GM18861 (cell line): ENCODE data around the gene CERT1.
"Not testable (repeated sequence)": the region's sequence is repeated elsewhere in the genome, so short reads cannot be mapped to it uniquely, and the experiment has no call there.

Source experiments
- ATAC-seq: cut with Tn5 transposase; IDR thresholded peaks from one replicate; pipeline ENCODE4 v1.9.1; 2021; ENCODE audit not compliant: unreplicated experiment

Gene CERT1

DNA sequence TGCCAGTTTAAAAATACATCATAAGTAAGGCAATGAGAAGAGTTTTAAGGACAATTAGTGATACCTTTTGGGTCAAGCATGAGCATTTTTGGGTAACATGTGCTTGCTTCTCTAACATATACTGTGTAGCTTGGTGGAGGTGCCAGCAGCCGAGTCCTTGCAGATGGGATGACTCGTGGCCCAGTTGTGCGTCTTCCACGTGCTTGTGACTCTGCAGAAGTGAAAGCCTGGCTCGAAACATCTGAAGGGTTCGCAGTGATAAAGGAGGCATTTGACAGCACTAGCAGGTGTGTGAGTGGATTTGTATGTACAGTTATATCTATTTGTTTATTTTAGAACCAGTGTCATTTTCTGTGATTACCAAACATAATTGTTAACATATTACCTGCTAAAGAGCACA is 156.2 kb downstream of the CERT1 start:
- ATAC-seq: no peak

DNA sequence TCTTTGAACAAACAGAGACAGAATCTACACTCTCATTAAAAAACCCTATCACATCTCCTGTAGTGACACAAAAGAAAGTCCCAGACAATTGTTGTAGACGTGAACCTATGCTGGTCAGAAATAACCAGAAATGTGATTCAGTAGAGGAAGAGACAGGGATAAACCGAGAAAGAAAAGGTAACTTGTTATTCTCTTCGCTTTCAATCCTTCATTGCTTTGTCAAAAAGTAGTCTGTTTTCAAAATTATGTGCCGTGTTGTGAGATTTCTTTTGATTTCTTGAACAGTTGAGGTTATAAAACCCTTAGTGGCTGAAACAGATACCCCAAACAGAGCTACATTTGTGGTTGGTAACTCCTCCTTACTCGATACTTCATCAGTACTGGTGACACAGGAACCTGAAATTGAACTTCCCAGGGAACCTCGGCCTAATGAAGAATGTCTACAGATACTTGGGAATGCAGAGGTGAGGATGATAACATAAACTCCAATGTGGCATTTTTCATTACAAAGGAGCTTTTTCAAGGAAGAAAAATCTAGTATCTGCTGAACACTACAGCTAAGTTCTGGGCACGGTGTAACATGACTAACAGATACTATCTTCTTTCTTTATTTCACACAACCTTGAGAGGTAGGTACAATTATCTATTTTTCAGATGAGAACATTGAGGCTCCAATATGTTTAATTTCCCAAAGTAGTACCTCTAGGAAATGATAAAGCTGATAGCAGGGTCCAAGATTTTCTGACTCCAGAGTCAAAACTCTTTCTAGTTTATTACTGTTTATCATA is 160.1 kb downstream of the CERT1 start:
- ATAC-seq: no peak

DNA sequence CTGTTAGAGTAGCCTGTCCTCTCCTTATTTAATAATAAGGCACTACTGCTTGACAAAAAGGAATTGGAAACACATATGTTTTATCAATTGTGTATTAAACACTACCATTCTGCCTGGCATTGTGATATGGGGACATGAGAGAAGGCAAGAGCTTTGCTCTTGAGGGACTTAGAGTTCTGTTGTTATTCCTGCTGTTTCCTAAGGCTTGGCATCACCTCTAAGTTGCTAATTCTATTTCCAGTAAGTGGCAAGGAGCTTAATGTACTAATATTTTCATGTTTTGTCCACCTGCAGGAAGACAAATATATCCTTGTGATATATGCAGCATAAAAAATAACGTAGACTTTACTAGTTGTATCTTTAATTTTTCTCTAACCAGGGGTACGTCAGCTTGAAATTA is 161.8 kb downstream of the CERT1 start:
- no peak for ATAC-seq

DNA sequence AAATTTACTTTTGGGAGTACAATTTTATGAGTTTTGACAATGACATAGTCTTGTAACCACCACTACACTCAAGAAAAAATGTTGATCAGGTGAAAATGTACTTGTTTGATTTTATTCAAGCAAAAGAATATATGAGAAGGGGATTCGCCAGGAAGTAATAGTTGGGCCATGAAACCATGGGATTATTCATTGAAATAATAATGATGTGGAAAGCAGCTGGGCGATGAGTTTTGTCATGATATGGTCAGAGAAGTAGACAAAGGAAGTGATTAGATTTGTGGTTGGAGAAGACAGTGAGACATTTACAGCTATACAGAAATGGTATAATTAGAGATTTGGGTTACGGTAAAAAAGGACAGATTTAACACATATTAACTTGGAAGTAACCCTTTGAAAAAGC is 163.2 kb downstream of the CERT1 start:
- ATAC-seq: no peak

DNA sequence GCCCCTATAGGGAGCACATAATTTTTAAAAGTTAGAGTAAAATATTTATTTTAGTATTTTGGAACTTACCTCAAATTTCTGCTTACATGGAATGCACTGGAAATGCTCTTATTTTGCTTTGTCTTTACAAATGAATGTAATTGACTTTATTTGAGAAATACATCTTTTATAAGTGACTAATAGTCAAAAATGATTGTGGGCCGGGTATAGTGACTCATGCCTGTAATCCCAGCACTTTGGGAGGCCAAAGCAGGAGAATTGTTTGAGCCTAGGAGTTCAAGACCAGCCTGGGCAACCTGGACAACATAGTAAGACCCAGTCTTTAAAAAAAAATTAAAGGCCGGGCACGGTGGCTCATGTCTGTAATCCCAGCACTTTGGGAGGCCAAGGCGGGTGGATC is 168.6 kb downstream of the CERT1 start:
- no peak for ATAC-seq

DNA sequence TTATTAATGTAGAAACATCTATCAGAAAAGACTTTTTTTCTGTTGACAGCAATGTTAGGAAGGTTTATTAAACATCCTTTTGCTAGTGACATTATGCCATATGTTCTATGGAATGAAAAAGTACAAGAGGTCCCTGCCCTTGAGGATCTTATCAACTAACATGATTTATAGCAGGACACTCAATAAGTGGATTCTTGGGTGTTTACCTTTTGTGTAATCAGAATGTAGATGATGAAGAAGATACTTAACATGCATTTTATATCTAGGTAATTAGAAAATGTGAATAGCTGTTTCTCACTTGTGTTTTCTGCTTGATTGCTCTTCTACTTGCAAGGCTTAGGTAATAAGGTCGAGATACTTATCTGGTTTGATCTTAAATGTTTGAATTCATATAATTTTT is 169.5 kb downstream of the CERT1 start:
- no peak for ATAC-seq

DNA sequence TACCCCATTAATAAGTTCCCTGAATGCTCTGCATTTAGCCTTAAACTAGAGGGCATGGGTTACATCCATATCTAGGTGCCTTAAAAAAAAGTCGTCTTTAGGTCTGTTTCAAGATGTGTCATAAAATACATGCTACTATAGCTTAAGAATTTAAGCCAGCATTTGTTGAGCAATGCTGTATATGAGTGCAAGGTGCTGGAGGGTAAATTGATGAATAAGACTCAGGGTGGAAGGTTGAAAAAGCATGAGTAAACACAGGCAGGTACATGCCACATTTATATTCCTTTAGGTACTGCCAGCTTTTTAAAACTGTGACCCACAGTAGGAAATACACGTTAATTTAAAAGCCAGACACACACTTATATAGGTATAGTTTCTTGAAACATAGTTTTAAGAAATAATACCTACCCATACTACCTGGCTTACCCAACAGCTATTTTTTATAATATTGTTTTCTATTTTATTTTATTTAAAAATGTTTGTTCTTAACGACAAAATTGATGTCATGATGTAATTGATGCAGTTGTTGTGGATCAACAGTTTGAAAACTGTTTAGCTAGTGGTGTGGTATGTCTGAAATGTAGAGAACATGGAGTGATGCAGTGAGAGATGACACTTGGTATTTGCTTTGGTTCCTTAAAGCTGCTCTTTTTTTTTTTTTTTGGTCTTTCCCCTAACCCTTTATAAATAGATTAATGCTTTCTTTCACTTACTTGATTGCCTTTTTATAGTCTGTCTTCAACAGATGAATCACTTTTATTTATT is 170.5 kb downstream of the CERT1 start:
- ATAC-seq: no peak

DNA sequence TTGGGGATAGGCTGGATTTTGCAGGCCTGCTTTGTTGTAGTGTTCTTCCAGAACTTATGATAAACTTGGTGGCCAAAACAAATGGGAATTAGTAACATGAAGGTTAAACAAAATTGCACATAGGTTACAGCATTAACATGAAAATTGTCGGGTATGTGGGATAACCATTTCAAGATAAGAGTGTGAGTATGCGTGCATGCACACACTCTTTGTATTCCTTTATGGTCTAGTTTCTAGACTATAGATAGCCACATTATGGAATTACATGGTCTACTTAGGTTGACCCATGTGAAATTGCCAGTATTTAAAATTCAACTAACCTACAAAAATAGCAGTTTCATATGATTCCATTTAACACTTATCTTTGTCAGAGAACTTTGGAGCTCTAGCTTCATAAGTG is 173.0 kb downstream of the CERT1 start:
- ATAC-seq: no peak

DNA sequence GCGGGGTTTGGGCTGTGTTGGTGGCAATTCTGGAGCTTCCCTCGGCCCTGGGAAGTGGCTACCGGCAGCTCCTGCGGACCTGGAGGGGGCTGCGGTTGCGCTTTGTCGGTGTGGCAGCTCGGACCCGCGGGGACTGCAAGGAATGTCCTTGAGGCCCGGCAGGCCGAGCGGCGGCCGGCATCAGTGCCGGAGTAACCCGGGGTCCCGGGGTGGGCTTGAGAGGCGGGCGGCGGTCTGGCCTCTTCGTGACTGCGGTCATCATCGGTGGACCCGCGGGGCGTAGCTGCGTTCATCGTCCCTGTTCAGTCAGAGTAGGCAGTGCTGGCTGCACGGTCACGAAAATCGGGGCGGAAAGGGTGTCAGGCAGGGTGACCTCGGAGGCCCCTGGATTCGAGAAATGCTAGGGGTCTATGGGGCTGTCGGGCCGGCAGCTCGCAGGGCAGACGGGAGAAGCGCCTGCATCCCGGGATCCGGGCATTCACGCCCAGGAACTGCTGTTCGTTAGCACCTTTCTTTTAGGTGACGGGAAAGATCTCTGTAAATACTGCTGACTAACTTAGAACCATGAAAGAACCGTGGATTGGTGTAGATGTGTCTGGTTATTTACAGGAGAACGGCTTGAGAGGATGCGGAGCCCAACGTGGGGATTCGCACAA is 173.9 kb downstream of the CERT1 start:
- no peak for ATAC-seq

DNA sequence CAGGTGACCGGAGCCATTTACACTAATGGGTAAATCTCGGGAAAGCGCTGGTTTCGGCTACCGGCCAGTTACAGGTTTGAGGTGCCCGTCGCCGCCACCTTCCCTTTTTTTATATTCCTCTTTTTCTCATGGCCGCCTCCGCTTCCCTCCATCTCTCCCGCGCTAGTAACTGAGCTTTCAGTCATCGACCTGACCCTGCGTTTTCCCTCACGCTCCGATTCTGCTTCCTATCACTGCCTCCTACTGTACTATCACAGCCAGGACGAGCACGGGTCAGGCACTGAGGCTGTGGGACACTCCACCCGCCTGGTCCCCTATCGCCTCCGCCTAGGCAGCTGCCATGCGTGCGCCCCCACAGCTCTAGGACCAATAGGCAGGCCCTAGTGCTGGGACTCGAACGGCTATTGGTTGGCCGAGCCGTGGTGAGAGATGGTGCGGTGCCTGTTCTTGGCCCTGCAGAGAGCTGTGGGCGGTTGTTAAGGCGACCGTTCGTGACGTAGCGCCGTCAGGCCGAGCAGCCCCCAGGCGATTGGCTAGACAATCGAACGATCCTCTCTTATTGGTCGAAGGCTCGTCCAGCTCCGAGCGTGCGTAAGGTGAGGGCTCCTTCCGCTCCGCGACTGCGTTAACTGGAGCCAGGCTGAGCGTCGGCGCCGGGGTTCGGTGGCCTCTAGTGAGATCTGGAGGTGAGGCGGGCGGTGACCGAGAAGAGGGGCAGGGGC is 174.7 kb downstream of the CERT1 start, which contains the start of gene HMGCR:
HMGCR (plus strand) TSS at position 606 of the 722 bp plus-strand sequence. CDS start 5,386 bp downstream, outside the sequence.
- peak; percentile 97 for ATAC-seq

DNA sequence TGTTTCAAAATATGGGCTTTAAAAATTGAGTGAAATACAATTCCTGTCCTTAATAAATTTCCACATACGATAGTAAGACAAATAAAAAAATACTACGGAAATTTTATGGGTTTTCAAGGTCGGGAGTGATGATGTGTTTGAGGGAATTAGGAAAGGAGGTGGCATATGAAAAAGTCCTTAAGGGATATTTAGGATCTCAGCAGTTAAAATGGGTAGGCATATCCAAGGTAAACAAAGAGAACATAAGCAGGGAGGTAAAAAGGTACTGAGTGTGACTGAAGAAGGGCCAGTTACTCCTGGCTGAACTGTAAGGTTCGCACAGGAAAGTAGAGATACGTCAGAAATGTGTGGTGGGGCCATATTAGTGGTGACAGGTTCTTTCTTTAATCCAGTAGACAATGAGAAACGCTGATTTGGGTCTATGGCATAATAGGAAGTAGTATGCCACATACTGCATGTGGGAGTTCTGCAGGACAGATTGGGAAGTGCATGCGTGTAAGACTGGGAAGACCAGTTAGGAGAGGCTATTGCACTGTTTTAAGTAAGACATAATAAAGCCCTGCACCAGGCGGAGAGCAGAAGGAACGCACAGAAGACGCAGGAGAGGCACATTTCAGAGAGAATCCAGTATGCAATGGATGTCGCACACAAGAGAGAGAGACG is 175.3 kb downstream of the CERT1 start:
- ATAC-seq: no peak

DNA sequence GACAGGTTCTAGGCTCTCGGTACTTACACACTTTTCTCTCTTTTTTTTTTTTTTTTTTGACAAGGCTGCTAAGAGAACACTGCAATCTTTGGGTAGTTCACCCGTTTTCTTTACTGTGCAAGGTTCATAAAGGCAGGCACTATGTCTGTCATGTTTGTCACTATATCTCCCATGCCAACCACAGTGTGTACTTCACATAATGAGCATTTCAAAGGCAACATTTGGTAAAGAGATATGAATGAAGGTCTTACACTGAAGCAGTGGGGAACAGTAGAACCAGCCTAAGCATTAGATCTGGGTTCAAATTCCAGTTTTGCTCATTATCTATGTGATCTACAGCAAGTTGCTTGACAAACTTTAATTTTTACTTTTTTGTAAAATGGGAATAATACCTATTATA is 175.9 kb downstream of the CERT1 start:
- no peak for ATAC-seq

DNA sequence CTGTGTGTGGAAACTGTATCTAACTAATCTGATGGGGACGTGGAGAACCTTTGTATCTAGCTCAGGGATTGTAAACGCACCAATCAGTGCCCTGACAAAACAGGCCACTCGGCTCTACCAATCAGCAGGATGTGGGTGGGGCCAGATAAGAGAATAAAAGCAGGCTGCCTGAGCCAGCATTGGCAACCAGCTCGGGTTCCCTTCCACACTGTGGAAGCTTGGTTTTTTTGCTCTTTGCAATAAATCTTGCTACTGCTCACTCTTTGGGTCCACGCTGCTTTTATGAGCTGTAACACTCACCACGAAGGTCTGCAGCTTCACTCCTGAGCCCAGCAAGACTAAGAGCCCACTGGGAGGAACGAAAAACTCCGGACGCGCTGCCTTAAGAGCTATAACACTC is 177.0 kb downstream of the CERT1 start:
- ATAC-seq: not testable (repeated sequence)

DNA sequence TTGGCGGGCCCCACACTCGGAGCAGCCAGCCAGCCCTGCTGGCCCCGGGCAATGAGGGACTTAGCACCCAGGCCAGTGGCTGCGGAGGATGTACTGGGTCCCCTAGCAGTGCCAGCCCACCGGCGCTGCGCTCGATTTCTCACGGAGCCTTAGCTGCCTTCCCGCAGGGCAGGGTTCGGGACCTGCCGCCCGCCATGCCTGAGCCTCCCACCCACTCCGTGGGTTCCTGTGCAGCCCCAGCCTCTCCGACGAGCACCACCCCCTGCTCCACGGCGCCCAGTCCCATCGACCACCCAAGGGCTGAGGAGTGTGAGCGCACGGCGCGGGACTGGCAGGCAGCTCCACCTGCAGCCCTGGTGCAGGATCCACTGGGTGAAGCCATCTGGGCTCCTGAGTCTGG is 177.7 kb downstream of the CERT1 start:
- ATAC-seq: not testable (repeated sequence)

DNA sequence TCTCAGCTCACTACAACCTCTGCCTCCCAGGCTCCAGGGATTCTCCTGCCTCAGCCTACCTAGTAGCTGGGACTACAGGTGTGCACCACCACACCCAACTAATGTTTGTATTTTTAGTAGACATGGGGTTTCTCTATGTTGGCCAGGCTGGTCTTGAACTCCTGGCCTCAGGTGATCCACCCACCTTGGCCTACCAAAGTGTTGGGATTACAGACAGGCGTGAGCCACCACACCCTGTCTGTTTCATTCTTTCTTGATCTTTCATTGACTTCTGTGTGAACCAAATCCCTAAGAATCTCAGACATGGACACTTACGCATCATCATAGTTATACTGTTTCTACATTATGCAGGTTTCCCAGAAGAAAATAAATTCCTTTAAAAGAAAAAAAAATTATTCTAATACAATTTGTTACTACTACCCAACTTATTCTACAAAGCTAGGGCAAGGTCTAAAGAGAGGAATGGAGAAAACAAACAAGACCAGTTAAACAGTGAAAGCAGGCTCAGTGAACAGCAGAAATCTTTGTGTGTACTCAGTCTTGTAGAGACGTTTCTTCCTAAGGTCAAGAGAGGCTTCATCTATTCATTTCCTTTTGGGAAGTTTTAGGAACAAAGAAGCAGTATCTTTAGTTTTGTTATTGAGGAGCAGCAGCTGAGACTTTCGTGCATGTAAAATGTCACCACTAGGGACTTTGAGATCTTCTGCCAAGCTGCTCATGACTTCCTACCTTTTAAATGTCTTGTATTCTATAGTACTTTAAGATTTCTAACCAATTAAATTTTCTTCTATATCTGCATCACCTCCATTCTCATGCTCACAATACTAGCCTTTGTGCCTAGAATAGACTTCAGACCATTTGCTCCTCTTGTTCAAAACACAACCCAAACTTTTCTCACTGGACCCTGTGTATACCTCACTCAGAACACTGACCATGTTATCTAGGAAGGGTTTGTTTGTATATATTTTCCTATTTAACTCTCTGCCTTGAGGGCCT is 180.0 kb downstream of the CERT1 start:
- no peak for ATAC-seq

DNA sequence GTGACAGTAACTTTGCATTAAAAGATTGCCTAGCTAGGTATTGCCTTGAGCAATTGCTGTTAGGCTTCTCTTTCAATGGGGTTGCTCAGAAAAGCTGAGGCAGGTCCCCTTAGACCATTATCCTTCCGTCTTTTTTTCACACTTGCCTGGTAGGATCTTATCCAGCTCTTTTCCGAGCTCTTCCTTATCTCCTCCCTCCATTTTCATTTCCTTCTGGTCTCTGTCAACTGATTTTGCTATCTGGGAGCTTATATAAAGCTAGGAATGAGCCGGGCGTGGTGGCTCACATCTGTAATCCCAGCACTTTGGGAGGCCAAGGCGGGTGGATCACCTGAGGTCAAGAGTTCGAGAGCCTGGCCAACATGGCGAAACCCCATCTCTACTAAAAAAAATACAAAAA is 181.0 kb downstream of the CERT1 start:
- ATAC-seq: no peak
